K562 (cell line): ENCODE results near the gene WASF2. TPM values are rescaled to one million over a fixed set of nuclear protein-coding genes. Genes with fewer than 3 reads are reported as not detected.

Experiments used
- ARHGAP35 ChIP-seq: fragments of 450-650 bp; IDR thresholded peaks from 2 replicates; pipeline ENCODE4 v1.6.1; 2018; ENCODE audit not compliant: partially characterized antibody
- ARID1B ChIP-seq: fragments of 450-650 bp; IDR thresholded peaks from 2 replicates; pipeline ENCODE4 v1.6.1; 2016; ENCODE audit warnings: antibody characterized with exemption, mild to moderate bottlenecking, inconsistent platforms
- BCOR ChIP-seq: fragments of 450-650 bp; IDR thresholded peaks from 2 replicates; pipeline ENCODE4 v1.6.1; 2016
- BRD9 ChIP-seq: fragments of 450-650 bp; IDR thresholded peaks from 2 replicates; pipeline ENCODE4 v1.6.1; 2018; ENCODE audit warnings: low read depth; ENCODE audit not compliant: partially characterized antibody
- FOXJ2 ChIP-seq: fragments of 200-800 bp; sonication (Bioruptor generic); IDR thresholded peaks from 2 replicates; pipeline ENCODE4 v1.6.1; 2016; ENCODE audit warnings: missing genetic modification characterization, missing compliant biosample characterization
- FUS ChIP-seq: fragments of 200-400 bp; formaldehyde crosslinking; optimal IDR thresholded peaks from 2 replicates; pipeline ENCODE3; 2017; ENCODE audit warnings: low read depth, low read length
- GTF2E2 ChIP-seq: fragments of 200-800 bp; sonication (Bioruptor generic); IDR thresholded peaks from 2 replicates; pipeline ENCODE4 v1.6.1; 2016; ENCODE audit warnings: missing genetic modification characterization, missing compliant biosample characterization
- HNRNPK ChIP-seq: fragments of 200-400 bp; formaldehyde crosslinking; IDR thresholded peaks from one replicate; pipeline ENCODE4 v1.6.1; 2018; ENCODE audit warnings: mild to moderate bottlenecking, low read depth, low read length; ENCODE audit not compliant: poor library complexity, severe bottlenecking
- KAT2B ChIP-seq: IDR thresholded peaks from one replicate; pipeline ENCODE4 v1.6.1; 2012; ENCODE audit warnings: low read depth, mild to moderate bottlenecking, control low read depth, inconsistent platforms, low read length, moderate library complexity
- NCOA4 ChIP-seq: fragments of 450-650 bp; IDR thresholded peaks from 2 replicates; pipeline ENCODE4 v1.6.1; 2018; ENCODE audit warnings: mild to moderate bottlenecking; ENCODE audit not compliant: partially characterized antibody
- PHTF2 ChIP-seq: fragments of 250-450 bp; sonication (Bioruptor Pico); IDR thresholded peaks from 2 replicates; pipeline ENCODE4 v1.5.0; 2021; ENCODE audit warnings: mild to moderate bottlenecking
- POLR2A ChIP-seq: fragments of 450-650 bp; conservative IDR thresholded peaks from 2 replicates; pipeline ENCODE4 v1.6.1; 2016
- POLR3G ChIP-seq: IDR thresholded peaks from 2 replicates; pipeline ENCODE4 v1.6.1; 2011; ENCODE audit not compliant: insufficient read length, insufficient replicate concordance; ENCODE audit errors: extremely low read depth
- RAD21 ChIP-seq, 2 experiments: fragments of 250-450 bp in 1 of 2; fragments of 450-650 bp in 1 of 2; sonication (Bioruptor Pico) in 1 of 2; formaldehyde crosslinking in 1 of 2; IDR thresholded peaks in 1 of 2; conservative IDR thresholded peaks in 1 of 2; 2 replicates each; pipeline versions ENCODE4 v1.4.0 to v1.8.0; 2020 to 2022; ENCODE audit warnings: mild to moderate bottlenecking in 2 of 2, moderate library complexity in 1 of 2
- RAD51 ChIP-seq: fragments of 450-650 bp; IDR thresholded peaks from 2 replicates; pipeline ENCODE4 v1.7.1; 2016; ENCODE audit warnings: low read depth, mild to moderate bottlenecking, borderline replicate concordance
- RB1 ChIP-seq: fragments of 450-650 bp; IDR thresholded peaks from 2 replicates; pipeline ENCODE4 v1.6.1; 2017; ENCODE audit warnings: low read depth, mild to moderate bottlenecking
- RBM15 ChIP-seq: fragments of 200-400 bp; formaldehyde crosslinking; IDR thresholded peaks from 2 replicates; pipeline ENCODE4 v1.6.1; 2018; ENCODE audit warnings: mild to moderate bottlenecking, low read length, moderate library complexity; ENCODE audit not compliant: insufficient read depth
- RBM25 ChIP-seq: fragments of 200-400 bp; formaldehyde crosslinking; IDR thresholded peaks from 2 replicates; pipeline ENCODE4 v1.6.1; 2018; ENCODE audit warnings: low read length, low read depth, moderate library complexity; ENCODE audit not compliant: severe bottlenecking
- SMARCC2 ChIP-seq: fragments of 450-650 bp; IDR thresholded peaks from 2 replicates; pipeline ENCODE4 v1.6.1; 2017; ENCODE audit warnings: antibody characterized with exemption, moderate library complexity, mild to moderate bottlenecking, low read depth
- SREBF1 ChIP-seq: fragments of 150-350 bp; IDR thresholded peaks from 2 replicates; pipeline ENCODE4 v1.6.1; 2014; ENCODE audit warnings: antibody characterized with exemption, low read depth, low read length, borderline replicate concordance
- TCF15 ChIP-seq: fragments of 250-450 bp; sonication (Bioruptor Pico); IDR thresholded peaks from 2 replicates; pipeline ENCODE4 v1.8.0; 2022; ENCODE audit warnings: moderate library complexity, mild to moderate bottlenecking, inconsistent platforms
- YBX1 ChIP-seq: fragments of 450-650 bp; IDR thresholded peaks from 2 replicates; pipeline ENCODE4 v1.7.1; 2016; ENCODE audit warnings: mild to moderate bottlenecking
- ZEB2 ChIP-seq: fragments of 450-650 bp; IDR thresholded peaks from 2 replicates; pipeline ENCODE4 v1.6.1; 2016
- ZMIZ1 ChIP-seq, 2 experiments: fragments of 150-350 bp in 1 of 2; IDR thresholded peaks; 2 replicates each; pipeline ENCODE4 v1.6.1; 2012 to 2016; ENCODE audit warnings: low read depth in 2 of 2, low read length in 2 of 2, mild to moderate bottlenecking in 1 of 2, moderate library complexity in 1 of 2
- ZNF253 ChIP-seq: fragments of 250-450 bp; sonication (Bioruptor Pico); conservative IDR thresholded peaks from 2 replicates; pipeline ENCODE4 v1.6.1; 2021; ENCODE audit warnings: mild to moderate bottlenecking
- ZNF282 ChIP-seq: sonication (generic); formaldehyde crosslinking; IDR thresholded peaks from 2 replicates; pipeline ENCODE4 v1.8.1; 2023; ENCODE audit warnings: missing genetic modification reagents
- ZNF696 ChIP-seq: fragments of 250-450 bp; sonication (Bioruptor Pico); conservative IDR thresholded peaks from 2 replicates; pipeline ENCODE4 v1.4.0; 2020; ENCODE audit warnings: mild to moderate bottlenecking, moderate library complexity
- ZNF780A ChIP-seq: fragments of 250-450 bp; sonication (Bioruptor Pico); IDR thresholded peaks from 2 replicates; pipeline ENCODE4 v1.5.0; 2021; ENCODE audit warnings: mild to moderate bottlenecking
- polyA plus RNA-seq, 8 experiments: library from polyadenylated mRNA; depleted of rRNA in 4 of 8; stranded (reverse) in 5 of 8; unstranded in 3 of 8; fragments of >200 nt; fragmentation: Nextera tagmentation in 2 of 8; fragmentation: Illumina TruSeq in 1 of 8; extraction: Ambion mirVana in 2 of 8; extraction: Trizol in 1 of 8; gene quantifications; 2 replicates each; pipeline versions ENCODE4 v1.2.1 to v1.2.3, GENCODE V29; 2011 to 2014; ENCODE audit warnings: inconsistent platforms in 1 of 8, missing spikeins in 1 of 8
- total RNA-seq, 7 experiments: library from RNA; depleted of rRNA in 6 of 7; stranded (reverse); fragments of >200 nt in 6 of 7; fragmentation: Illumina TruSeq in 2 of 7; extraction: Trizol in 2 of 7; gene quantifications; 2 replicates each; pipeline versions ENCODE4 v1.2.1 to v1.2.3, GENCODE V29; 2011 to 2021; ENCODE audit warnings: low replicate concordance in 1 of 7

WASF2 gene
- total and polyA plus RNA-seq, 9 of the 15 experiments (the other 6 are each of a cell fraction or from before 2014, with no cell fraction given), result 8.2 to 163 (median 31.2) TPM

GRCh38 chr1:27489973-27490741 lies at the start of gene WASF2 (continued):
- TF ChIP-seq SMARCC2 (peak; percentile 56; the same call in 1 of the 2 replicates), YBX1 (no peak), NCOA4 (no peak), ARID1B (peak; percentile 65), GTF2E2 (tag) (peak; percentile 76; the same call in 1 of the 2 replicates), POLR3G (no peak), ZNF780A (CRISPR knock-in tag) (no peak), ZEB2 (no peak), RAD21 (CRISPR knock-in tag; conservative IDR thresholded peaks at IDR 0.05 in 1 of 2, IDR thresholded peaks at IDR 0.05 in 1 of 2) (0 out of 4 replicates have a peak, but pooled peaks of 1 of the 2 experiments have one; percentile 13), POLR2A (peak; percentile 92), RBM25 (peak; percentile 99), ZNF696 (no peak), KAT2B (no peak), ARHGAP35 (peak; percentile 75), PHTF2 (CRISPR knock-in tag) (no peak), BRD9 (no peak), BCOR (no peak), FUS (peak; percentile 38), ZMIZ1 (IDR thresholded peaks at IDR 0.05; ENCODE audit: low read depth in 2 of 2, low read length in 2 of 2) (peak in 1 of 2 experiments; percentile 44; a peak in 1 of 4 replicates), ZNF282 (peak; percentile 8; the same call in 1 of the 2 replicates), RBM15 (no peak), FOXJ2 (tag) (peak; percentile 92), ZNF253 (no peak), TCF15 (CRISPR knock-in tag) (no peak), SREBF1 (peak; percentile 90; the same call in 1 of the 2 replicates), RAD51 (no peak; the same call in 1 of the 2 replicates), RB1 (peak; percentile 82), HNRNPK (peak; percentile 81)
